Right renal cortex interstitium (tissue), 3 donors: ENCODE data around the gene NOSIP. TPM values are rescaled to one million over a fixed set of nuclear protein-coding genes. Genes with fewer than 3 reads are reported as not detected.

Source experiments
- DNase-seq, 3 donors: peaks; one replicate each; pipeline ENCODE4 v3.0.0-alpha.2; 2013; ENCODE audit warnings: low read depth in 3 of 3, low spot score in 2 of 3
- polyA plus RNA-seq, 3 donors: library from polyadenylated mRNA; unstranded; fragments of 120-200 nt; gene quantifications; one replicate each; pipeline ENCODE4 v1.2.1, GENCODE V29; 2013; ENCODE audit not compliant: insufficient read length in 3 of 3

Gene NOSIP
- polyA plus RNA-seq, 3 donors: 61.2 to 69.1 (median 64.3) TPM

- DNase-seq: no peak
Observed at GRCh38 chr19:49574206-49574755, 6.1 kb downstream of the NOSIP start.

GRCh38 chr19:49573425-49573824, 6.9 kb downstream of the NOSIP start:
- DNase-seq: no peak

GRCh38 chr19:49573009-49573408, 7.3 kb downstream of the NOSIP start:
- no peak for DNase-seq

GRCh38 chr19:49570997-49571676, 9.2 kb downstream of the NOSIP start:
- no peak for DNase-seq

- peak in 1 of 3 donors; percentile 69 for DNase-seq
Observed at GRCh38 chr19:49570138-49570856, 10.1 kb downstream of the NOSIP start.

GRCh38 chr19:49567861-49568441, 12.4 kb downstream of the NOSIP start:
- DNase-seq: no peak

GRCh38 chr19:49566302-49566701, 14.1 kb downstream of the NOSIP start:
- no peak for DNase-seq

- DNase-seq: no peak
Observed at GRCh38 chr19:49565261-49565660, 15.1 kb downstream of the NOSIP start.

- no peak for DNase-seq
Observed at GRCh38 chr19:49564616-49565045, 15.7 kb downstream of the NOSIP start.

- DNase-seq: no peak
Observed at GRCh38 chr19:49560358-49560900, 19.9 kb downstream of the NOSIP start.

- no peak for DNase-seq
Observed at GRCh38 chr19:49559928-49560327, 20.4 kb downstream of the NOSIP start.

GRCh38 chr19:49559443-49559842, 20.9 kb downstream of the NOSIP start:
- no peak for DNase-seq

GRCh38 chr19:49558591-49558990, 21.8 kb downstream of the NOSIP start:
- no peak for DNase-seq

- DNase-seq: no peak
Observed at GRCh38 chr19:49557641-49558325, 22.6 kb downstream of the NOSIP start.

- DNase-seq: no peak
Observed at GRCh38 chr19:49556412-49557398, 23.7 kb downstream of the NOSIP start.

GRCh38 chr19:49555600-49556411, 24.6 kb downstream of the NOSIP start:
- no peak for DNase-seq

- no peak for DNase-seq
Observed at GRCh38 chr19:49554701-49555181, 25.6 kb downstream of the NOSIP start.

- no peak for DNase-seq
Observed at GRCh38 chr19:49553451-49554271, 26.7 kb downstream of the NOSIP start.
